ENCODE measurements around the gene FGF12. TPM values are rescaled to one million over a fixed set of nuclear protein-coding genes. Genes with fewer than 3 reads are reported as not detected.

FGF12 gene
- total RNA-seq, 2 experiments from 2014 or later: 0.06 to 1.7 TPM

GRCh38 chr3:192514754-192515663 is 212.3 kb downstream of the FGF12 start:
- Histone ChIP-seq H3K4me1 (ENCODE audit: insufficient read depth, low read length, poor library complexity, severe bottlenecking) (no peaks in the 10 kb centered on the region), H3K9me3 (ENCODE audit: low read length) (no peaks in the 10 kb centered on the region), H3K4me3 (ENCODE audit: low read depth, low read length, poor library complexity, severe bottlenecking) (no peak overlapping the region), H4K20me1 (ENCODE audit: insufficient read depth, low read length) (no peaks in the 10 kb centered on the region), H3K4me2 (ENCODE audit: low read length) (no peak overlapping the region), H2AFZ (ENCODE audit: low read length) (no peak overlapping the region), H3K36me3 (ENCODE audit: insufficient read depth, low read length) (no peaks in the 10 kb centered on the region), H3K9me2 (ENCODE audit: insufficient read depth, low read length) (no peaks in the 10 kb centered on the region), H3K79me2 (ENCODE audit: insufficient read depth, low read depth, low read length) (no peaks in the 10 kb centered on the region), H3K27ac (ENCODE audit: low read depth, low read length, poor library complexity, severe bottlenecking) (no peak overlapping the region)
- TF ChIP-seq CTCF (conservative IDR thresholded peaks at IDR 0.05; ENCODE audit: low read length) (no peak), EZH2phosphoT487 (IDR thresholded peaks at IDR 0.05; ENCODE audit: borderline replicate concordance, low read depth, low read length) (no peak)
- BruUV-seq (replicated peaks): no TSS peak
- CTCF ChIA-PET (ENCODE audit: unreplicated experiment): no interaction called here
- DNase-seq (ENCODE audit: low spot score): no peak
- intact Hi-C loops (cut with micrococcal nuclease; ENCODE audit: unreplicated experiment): no loop called here
- POLR2A ChIA-PET: interaction anchor here (0.5 to 0.7 kb wide), 3 partner anchors 19 to 734 kb away, joined by 3 to 4 read pairs (median 3); no protein-coding TSS in a partner anchor

- intact Hi-C loops (cut with micrococcal nuclease; ENCODE audit: unreplicated experiment): no loop called here
- Histone ChIP-seq H3K9me3 (ENCODE audit: low read length) (no peaks in the 10 kb centered on the region), H3K27ac (ENCODE audit: low read depth, low read length, poor library complexity, severe bottlenecking) (no peak overlapping the region), H3K79me2 (ENCODE audit: insufficient read depth, low read depth, low read length) (no peaks in the 10 kb centered on the region), H3K4me1 (ENCODE audit: insufficient read depth, low read length, poor library complexity, severe bottlenecking) (no peaks in the 10 kb centered on the region), H2AFZ (ENCODE audit: low read length) (no peak overlapping the region), H3K9me2 (ENCODE audit: insufficient read depth, low read length) (no peaks in the 10 kb centered on the region), H4K20me1 (ENCODE audit: insufficient read depth, low read length) (no peaks in the 10 kb centered on the region), H3K4me3 (ENCODE audit: low read depth, low read length, poor library complexity, severe bottlenecking) (no peak overlapping the region), H3K36me3 (ENCODE audit: insufficient read depth, low read length) (no peaks in the 10 kb centered on the region), H3K4me2 (ENCODE audit: low read length) (no peak overlapping the region)
- TF ChIP-seq CTCF (conservative IDR thresholded peaks at IDR 0.05; ENCODE audit: low read length): no peak
- ChIA-PET CTCF (ENCODE audit: unreplicated experiment) (no interaction called here), POLR2A (no interaction called here)
- DNase-seq (ENCODE audit: low spot score): no peak
- BruUV-seq (replicated peaks): no TSS peak
These were observed 213.1 kb downstream of the FGF12 start for GRCh38 chr3:192514081-192514753.

- no peaks in the 10 kb centered on the region for H4K20me1 ChIP-seq (ENCODE audit: insufficient read depth, low read length)
- no TSS peak for BruUV-seq (replicated peaks)
These were observed 221.6 kb downstream of the FGF12 start for GRCh38 chr3:192505731-192506130.

More at GRCh38 chr3:192505731-192506130, 221.6 kb downstream of the FGF12 start:
- no peaks in the 10 kb centered on the region for H3K4me1 ChIP-seq (ENCODE audit: insufficient read depth, low read length, poor library complexity, severe bottlenecking)
- H3K27ac ChIP-seq (ENCODE audit: low read depth, low read length, poor library complexity, severe bottlenecking): no peak overlapping the region
- DNase-seq (ENCODE audit: low spot score): no peak
- no peak for TF ChIP-seq CTCF (conservative IDR thresholded peaks at IDR 0.05; ENCODE audit: low read length)
- TF ChIP-seq EZH2phosphoT487 (IDR thresholded peaks at IDR 0.05; ENCODE audit: borderline replicate concordance, low read depth, low read length): no peak
- ChIA-PET POLR2A (interaction anchor here (0.5 to 1.0 kb wide), 3 partner anchors 464 to 871 kb away, joined by 3 read pairs; no protein-coding TSS in a partner anchor), CTCF (ENCODE audit: unreplicated experiment) (no interaction called here)
- no peaks in the 10 kb centered on the region for H3K9me3 ChIP-seq (ENCODE audit: low read length)
- H2AFZ ChIP-seq (ENCODE audit: low read length): no peak overlapping the region
- no peaks in the 10 kb centered on the region for H3K9me2 ChIP-seq (ENCODE audit: insufficient read depth, low read length)
- H3K36me3 ChIP-seq (ENCODE audit: insufficient read depth, low read length): no peaks in the 10 kb centered on the region
- H3K4me3 ChIP-seq (ENCODE audit: low read depth, low read length, poor library complexity, severe bottlenecking): no peak overlapping the region
- intact Hi-C loops (cut with micrococcal nuclease; ENCODE audit: unreplicated experiment): no loop called here
- no peak overlapping the region for H3K4me2 ChIP-seq (ENCODE audit: low read length)
- H3K79me2 ChIP-seq (ENCODE audit: insufficient read depth, low read depth, low read length): no peaks in the 10 kb centered on the region

Measured in OCI-LY7 (cell line).